Activated B cell treated with CpG ODN at 0.5 μM for 24 hours (primary cell): ENCODE measurements around the gene SPATA16. TPM values are rescaled to one million over a fixed set of nuclear protein-coding genes. Genes with fewer than 3 reads are reported as not detected.

Experiments used
- ATAC-seq: fragments of 200-7000 bp; cut with Tn5 transposase; one replicate; pipeline ENCODE4 v1.10.0; 2021; ENCODE audit warnings: low read depth, mild to moderate bottlenecking, moderate library complexity
- CTCF ChIA-PET: fragments of 350-600 bp; sonication (Branson Sonifier 250); formaldehyde crosslinking; loops from one replicate; lab custom pipeline; 2021; ENCODE audit warnings: antibody characterized with exemption; lab: Charles Lee
- POLR2A ChIA-PET: fragments of 350-600 bp; sonication (Branson Sonifier 250); formaldehyde crosslinking; loops from one replicate; lab custom pipeline; 2021; ENCODE audit warnings: antibody characterized with exemption; lab: Charles Lee
- DNase-seq: peaks from one replicate; pipeline ENCODE4 v3.0.0; 2022
- H3K27ac Mint-ChIP-seq: one replicate; pipeline ENCODE4 v1.8.0; 2020; ENCODE audit warnings: mixed read lengths
- H3K27me3 Mint-ChIP-seq: one replicate; pipeline ENCODE4 v1.8.0; 2021; ENCODE audit warnings: mixed read lengths
- H3K36me3 Mint-ChIP-seq: one replicate; pipeline ENCODE4 v1.8.0; 2021; ENCODE audit warnings: low read depth, mixed read lengths
- H3K4me1 Mint-ChIP-seq: one replicate; pipeline ENCODE4 v1.8.0; 2021; ENCODE audit warnings: mixed read lengths
- H3K4me3 Mint-ChIP-seq: one replicate; pipeline ENCODE4 v1.8.0; 2020; ENCODE audit warnings: mild to moderate bottlenecking, mixed read lengths
- H3K9me3 Mint-ChIP-seq: one replicate; pipeline ENCODE4 v1.8.0; 2020; ENCODE audit warnings: mixed read lengths
- CTCF ChIP-seq: fragments of 200-600 bp; IDR thresholded peaks from one replicate; pipeline ENCODE4 v1.8.0; 2022; ENCODE audit warnings: antibody characterized with exemption, mild to moderate bottlenecking
- intact Hi-C: fragments of 100-400 bp; cut with micrococcal nuclease; formaldehyde crosslinking; loops from one replicate; pipeline ENCODE4 v1.15.1; 2024
- total RNA-seq: library from RNA; stranded (reverse); gene quantifications from 2 replicates; pipeline ENCODE4 v1.2.3, GENCODE V29; 2022

The SPATA16 gene
- total RNA-seq, 1 donor from 2014 or later, result not detected

DNA sequence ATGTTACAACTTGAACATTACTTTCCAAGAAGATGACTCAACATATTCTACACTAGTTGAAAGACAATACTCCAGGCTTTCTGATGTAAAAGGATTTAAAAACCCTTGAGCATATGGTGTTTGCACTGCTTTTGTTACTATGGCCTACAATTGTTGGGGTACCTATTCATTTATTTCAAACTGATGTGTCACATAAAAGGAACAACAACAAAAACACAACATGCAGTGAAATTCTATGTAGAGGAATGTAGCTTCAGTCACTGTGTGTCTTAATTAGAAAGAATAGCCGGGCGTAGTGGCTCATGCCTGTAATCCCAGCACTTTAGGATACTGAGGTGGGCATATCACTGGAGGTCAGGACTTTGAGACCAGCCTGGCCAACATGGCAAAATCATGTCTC is 1.6 kb downstream of the SPATA16 start:
- H3K27me3 Mint-ChIP-seq, result no peaks in the 10 kb centered on the region
- H3K4me1 Mint-ChIP-seq, result no peaks in the 10 kb centered on the region
- no peaks in the 10 kb centered on the region for H3K9me3 Mint-ChIP-seq
- ChIA-PET POLR2A (no interaction called here), CTCF (no interaction called here)
- no peak for DNase-seq
- TF ChIP-seq CTCF, result no peak
- no peak overlapping the region for H3K4me3 Mint-ChIP-seq
- intact Hi-C loops, result no loop called here
- no peak for ATAC-seq
- no peak overlapping the region for H3K27ac Mint-ChIP-seq
- H3K36me3 Mint-ChIP-seq, result no peaks in the 10 kb centered on the region

DNA sequence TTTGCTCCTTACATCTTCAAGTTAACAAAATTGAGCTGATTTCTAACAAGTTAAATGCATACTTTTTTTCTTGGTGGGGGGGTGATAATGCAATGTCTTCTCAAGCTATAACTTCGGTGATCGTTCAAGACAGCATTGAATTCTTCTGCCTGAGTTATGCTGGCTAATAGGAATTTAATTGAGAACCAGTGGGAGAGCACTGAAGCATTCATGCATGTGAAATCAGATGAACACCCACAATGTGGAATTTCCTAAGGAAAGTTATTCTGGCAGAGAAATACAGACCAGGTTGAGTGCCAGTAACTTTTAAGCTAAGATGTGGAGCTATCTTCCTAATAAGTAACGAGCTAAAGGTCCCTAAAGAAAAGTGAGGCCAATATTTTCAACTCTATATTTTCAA is 3.0 kb downstream of the SPATA16 start:
- H3K27me3 Mint-ChIP-seq, result no peaks in the 10 kb centered on the region
- H3K27ac Mint-ChIP-seq, result no peak overlapping the region
- CTCF ChIA-PET, result no interaction called here
- H3K36me3 Mint-ChIP-seq, result no peaks in the 10 kb centered on the region
- no peak overlapping the region for H3K4me3 Mint-ChIP-seq
- POLR2A ChIA-PET, result interaction anchor here (0.6 kb wide), 1 partner anchor 315 kb away, joined by 4 read pairs; no protein-coding TSS in a partner anchor
- no peaks in the 10 kb centered on the region for H3K4me1 Mint-ChIP-seq
- H3K9me3 Mint-ChIP-seq, result no peaks in the 10 kb centered on the region
- ATAC-seq (no peak), DNase-seq (no peak)
- intact Hi-C loops, result no loop called here
- no peak for TF ChIP-seq CTCF

DNA sequence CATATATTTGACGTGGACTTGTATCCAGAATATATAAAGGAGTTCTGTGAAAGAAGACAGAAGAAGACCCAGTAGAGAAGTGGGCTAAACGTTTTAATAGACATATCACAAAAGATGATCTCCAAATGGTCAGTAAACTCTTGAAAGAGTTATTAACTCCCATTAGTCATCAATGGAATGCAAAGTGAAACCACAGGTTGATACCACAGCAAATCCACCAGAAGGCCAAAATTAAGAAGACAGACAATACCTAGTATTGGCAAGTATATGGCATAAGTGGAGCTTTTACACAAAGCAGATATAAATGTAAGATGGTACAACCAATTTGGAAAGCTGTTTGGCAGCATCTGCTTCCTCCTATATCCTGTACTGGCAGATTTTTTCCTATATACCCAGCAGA is 6.0 kb downstream of the SPATA16 start:
- no peak for TF ChIP-seq CTCF
- ChIA-PET CTCF (no interaction called here), POLR2A (no interaction called here)
- ATAC-seq, result no peak
- Mint-ChIP-seq H3K27me3 (no peaks in the 10 kb centered on the region), H3K4me3 (no peak overlapping the region), H3K4me1 (no peaks in the 10 kb centered on the region), H3K9me3 (no peaks in the 10 kb centered on the region), H3K36me3 (no peaks in the 10 kb centered on the region), H3K27ac (no peak overlapping the region)
- no peak for DNase-seq
- intact Hi-C loops, result no loop called here

DNA sequence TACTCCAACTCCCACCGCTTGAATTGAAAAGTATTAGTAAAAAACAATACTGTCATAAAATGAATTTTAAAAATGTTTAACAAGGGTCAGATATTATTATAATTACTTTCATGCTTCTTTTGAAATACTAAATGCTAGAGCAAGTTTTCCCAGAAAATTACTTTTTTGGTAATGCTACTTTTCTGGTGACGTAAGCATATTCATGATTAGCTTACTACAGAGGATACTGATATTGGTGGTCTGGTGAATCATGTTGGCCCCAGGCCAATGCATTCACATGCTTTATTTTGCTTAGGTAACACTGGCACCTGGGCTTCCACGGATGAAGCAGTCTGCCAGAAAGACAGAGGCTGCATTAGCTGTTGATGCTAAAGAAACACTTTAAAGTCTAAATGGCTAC is 12.4 kb downstream of the SPATA16 start:
- no peaks in the 10 kb centered on the region for H3K9me3 Mint-ChIP-seq
- no peak for TF ChIP-seq CTCF
- ChIA-PET POLR2A (no interaction called here), CTCF (no interaction called here)
- intact Hi-C loops, result no loop called here
- no peaks in the 10 kb centered on the region for H3K4me1 Mint-ChIP-seq
- DNase-seq (no peak), ATAC-seq (no peak)
- H3K4me3 Mint-ChIP-seq, result no peak overlapping the region
- no peak overlapping the region for H3K27ac Mint-ChIP-seq
- H3K36me3 Mint-ChIP-seq, result no peaks in the 10 kb centered on the region
- no peaks in the 10 kb centered on the region for H3K27me3 Mint-ChIP-seq

- DNase-seq (no peak), ATAC-seq (no peak)
- Mint-ChIP-seq H3K36me3 (no peaks in the 10 kb centered on the region), H3K4me3 (no peak overlapping the region), H3K9me3 (peaks cover 2% of the 10 kb centered on the region), H3K27ac (no peak overlapping the region), H3K27me3 (no peaks in the 10 kb centered on the region), H3K4me1 (no peaks in the 10 kb centered on the region)
- ChIA-PET CTCF (no interaction called here), POLR2A (no interaction called here)
- TF ChIP-seq CTCF, result no peak
- intact Hi-C loops, result no loop called here
These were observed 29.7 kb downstream of the SPATA16 start for GRCh38 chr3:173111321-173111720.
